Activated CD8-positive, alpha-beta T cell treated with anti-CD3 and anti-CD28 coated beads, Interleukin-2, amount 10 ng/mL, durations not matched to agents 7 days and 5 days (primary cell): ENCODE data around the gene EFNA2. TPM values are rescaled to one million over a fixed set of nuclear protein-coding genes. Genes with fewer than 3 reads are reported as not detected.
A peak's percentile ranks its signal among the peaks of the same experiment; 100 is the strongest.
"Not testable (repeated sequence)": the region's sequence is repeated elsewhere in the genome, so short reads cannot be mapped to it uniquely, and the experiment has no call there.

Experiments
- ATAC-seq: fragments of 150-1000 bp; cut with Tn5 transposase; one replicate; pipeline ENCODE4 v1.10.0; 2021; ENCODE audit warnings: moderate library complexity
- CTCF ChIA-PET: fragments of 350-600 bp; sonication (Branson Sonifier 250); formaldehyde crosslinking; loops from one replicate; lab custom pipeline; 2021; ENCODE audit warnings: antibody characterized with exemption; lab: Charles Lee
- POLR2A ChIA-PET: fragments of 350-600 bp; sonication (Branson Sonifier 250); formaldehyde crosslinking; loops from one replicate; lab custom pipeline; 2021; ENCODE audit warnings: antibody characterized with exemption; lab: Charles Lee
- DNase-seq: peaks from one replicate; pipeline ENCODE4 v3.0.0-alpha.2; 2020
- H3K27ac Mint-ChIP-seq: one replicate; pipeline ENCODE4 v1.8.0; 2021; ENCODE audit warnings: mild to moderate bottlenecking, mixed read lengths
- H3K27me3 Mint-ChIP-seq: one replicate; pipeline ENCODE4 v1.8.0; 2021; ENCODE audit warnings: low read depth, mixed read lengths
- H3K36me3 Mint-ChIP-seq: one replicate; pipeline ENCODE4 v1.8.0; 2021; ENCODE audit warnings: low read depth, mixed read lengths
- H3K4me1 Mint-ChIP-seq: one replicate; pipeline ENCODE4 v1.8.0; 2021; ENCODE audit warnings: low read depth, mixed read lengths
- H3K4me3 Mint-ChIP-seq: one replicate; pipeline ENCODE4 v1.8.0; 2021; ENCODE audit warnings: mild to moderate bottlenecking, mixed read lengths
- H3K9me3 Mint-ChIP-seq: one replicate; pipeline ENCODE4 v1.8.0; 2022; ENCODE audit warnings: mixed read lengths; ENCODE audit not compliant: insufficient read depth
- total RNA-seq, 2 experiments: library from RNA; stranded (reverse); gene quantifications; one replicate each; pipeline ENCODE4 v1.2.3, GENCODE V29; 2021

The EFNA2 gene
- total RNA-seq, 2 experiments from 2014 or later, result not detected

DNA sequence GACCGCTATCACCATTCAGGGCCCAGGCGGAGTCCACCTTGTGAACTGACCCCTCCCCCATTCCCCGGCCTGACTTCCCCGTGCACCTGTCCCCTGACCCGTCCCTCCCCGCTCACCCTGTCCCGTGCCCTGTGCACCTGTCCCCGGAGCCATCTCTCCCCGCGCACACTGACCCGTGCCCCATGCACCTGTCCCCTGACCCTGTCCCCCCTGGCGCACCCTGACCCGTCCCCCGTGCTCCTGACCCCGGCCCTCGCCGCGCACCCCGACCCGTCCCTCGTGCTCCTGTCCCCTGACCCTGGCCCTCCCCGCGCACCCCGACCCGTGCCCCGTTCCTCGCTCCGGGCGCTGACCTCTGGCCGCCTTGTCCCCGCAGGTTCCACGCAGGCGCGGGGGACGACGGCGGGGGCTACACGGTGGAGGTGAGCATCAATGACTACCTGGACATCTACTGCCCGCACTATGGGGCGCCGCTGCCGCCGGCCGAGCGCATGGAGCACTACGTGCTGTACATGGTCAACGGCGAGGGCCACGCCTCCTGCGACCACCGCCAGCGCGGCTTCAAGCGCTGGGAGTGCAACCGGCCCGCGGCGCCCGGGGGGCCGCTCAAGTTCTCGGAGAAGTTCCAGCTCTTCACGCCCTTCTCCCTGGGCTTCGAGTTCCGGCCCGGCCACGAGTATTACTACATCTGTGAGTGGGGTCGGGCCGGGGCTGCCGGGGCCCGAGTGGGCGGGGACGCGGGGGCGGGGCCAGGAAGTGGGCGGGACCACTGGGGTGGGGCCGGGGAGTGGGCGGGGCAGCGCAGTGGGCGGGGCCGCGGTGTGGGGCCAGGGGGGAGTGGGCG, 9.7 kb downstream of the EFNA2 start:
- POLR2A ChIA-PET, result interaction anchor here (0.6 kb wide), 1 partner anchor 22 kb away, joined by 3 read pairs; no protein-coding TSS in a partner anchor
- Mint-ChIP-seq H3K4me1 (no peaks in the 10 kb centered on the region), H3K27me3 (no peaks in the 10 kb centered on the region), H3K36me3 (no peaks in the 10 kb centered on the region), H3K27ac (no peak overlapping the region), H3K9me3 (no peaks in the 10 kb centered on the region), H3K4me3 (no peak overlapping the region)
- CTCF ChIA-PET, result no interaction called here
- ATAC-seq (peak; percentile 57), DNase-seq (peak; percentile 53)

DNA sequence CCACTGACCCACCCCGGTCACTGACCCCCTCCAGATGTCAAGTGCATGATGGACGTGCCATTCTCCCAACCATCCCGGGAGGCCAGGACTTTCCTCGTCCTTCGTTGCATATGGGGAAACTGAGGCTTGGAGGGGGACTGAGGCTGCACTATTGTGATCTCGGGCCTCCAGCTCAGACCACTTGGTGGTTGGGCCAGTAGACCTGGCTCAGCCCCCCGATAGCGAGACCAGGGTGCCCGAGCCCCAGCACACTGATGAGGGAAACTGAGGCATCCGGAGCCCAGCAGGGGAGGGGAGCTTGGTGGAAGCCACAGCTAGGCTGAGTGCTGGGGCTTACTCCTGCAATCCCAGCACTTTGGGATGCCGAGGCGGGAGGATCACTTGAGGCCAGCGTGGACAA, 10.4 kb downstream of the EFNA2 start:
- H3K36me3 Mint-ChIP-seq, result no peaks in the 10 kb centered on the region
- CTCF ChIA-PET, result no interaction called here
- POLR2A ChIA-PET, result interaction anchor here (0.6 kb wide), 1 partner anchor 22 kb away, joined by 3 read pairs; no protein-coding TSS in a partner anchor
- ATAC-seq (no peak), DNase-seq (no peak)
- H3K27ac Mint-ChIP-seq, result no peak overlapping the region
- H3K9me3 Mint-ChIP-seq, result no peaks in the 10 kb centered on the region
- no peaks in the 10 kb centered on the region for H3K4me1 Mint-ChIP-seq
- no peaks in the 10 kb centered on the region for H3K27me3 Mint-ChIP-seq
- H3K4me3 Mint-ChIP-seq, result no peak overlapping the region

DNA sequence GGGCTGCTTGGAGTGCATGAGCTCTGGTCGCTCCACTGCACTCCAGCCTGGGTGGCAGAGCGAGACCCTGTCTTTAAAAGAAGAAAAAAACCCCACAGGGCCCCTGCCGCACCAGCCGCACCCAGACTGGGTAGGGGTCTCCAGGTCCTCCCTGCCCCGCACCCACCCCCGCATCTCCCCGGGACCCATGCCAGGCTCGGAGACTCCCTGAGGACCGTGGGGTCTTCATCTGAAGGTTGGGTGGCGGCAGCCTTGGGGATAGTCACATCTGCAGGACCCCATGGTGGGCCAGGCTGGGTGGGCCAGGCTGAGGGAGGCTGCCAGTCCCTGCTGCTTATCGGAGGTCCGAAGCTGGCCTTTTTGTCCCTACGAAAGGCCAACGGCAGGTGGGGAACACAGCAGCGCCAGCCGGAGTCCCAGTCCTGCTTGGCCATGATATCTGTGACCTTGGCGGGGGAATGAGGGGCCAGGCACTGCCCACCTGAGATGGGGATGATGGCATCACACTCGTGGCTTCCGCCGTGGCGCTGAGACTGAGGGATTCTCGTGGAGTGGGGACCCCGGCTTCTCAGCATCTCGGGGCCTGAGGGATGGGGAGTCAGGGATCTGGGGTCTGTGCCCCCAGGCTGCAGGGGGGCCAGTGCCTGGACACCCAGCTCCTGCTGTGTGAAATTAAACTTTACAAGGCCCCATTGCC, 11.1 kb downstream of the EFNA2 start:
- POLR2A ChIA-PET, result no interaction called here
- ATAC-seq (no peak), DNase-seq (no peak)
- Mint-ChIP-seq H3K36me3 (no peaks in the 10 kb centered on the region), H3K9me3 (no peaks in the 10 kb centered on the region), H3K27ac (no peak overlapping the region), H3K27me3 (no peaks in the 10 kb centered on the region), H3K4me3 (no peak overlapping the region), H3K4me1 (no peaks in the 10 kb centered on the region)
- CTCF ChIA-PET, result no interaction called here

DNA sequence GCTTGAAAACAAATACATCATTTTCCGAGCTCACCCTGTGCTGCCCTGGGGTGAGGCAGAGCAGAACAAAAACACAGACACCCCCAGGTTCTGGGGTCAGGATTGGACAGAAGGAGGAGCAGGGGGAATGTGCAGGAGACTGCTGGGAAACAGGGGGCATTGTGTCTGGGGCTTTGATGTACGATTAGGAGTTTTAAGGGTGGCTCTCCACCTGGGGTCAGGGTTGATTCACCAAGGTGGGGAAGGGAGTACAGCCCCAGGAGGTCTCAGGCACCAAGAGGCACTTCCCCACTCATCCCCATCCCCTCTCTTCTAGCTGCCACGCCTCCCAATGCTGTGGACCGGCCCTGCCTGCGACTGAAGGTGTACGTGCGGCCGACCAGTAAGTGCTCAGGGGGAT, 12.6 kb downstream of the EFNA2 start:
- Mint-ChIP-seq H3K36me3 (no peaks in the 10 kb centered on the region), H3K4me3 (no peak overlapping the region), H3K9me3 (no peaks in the 10 kb centered on the region), H3K27ac (no peak overlapping the region), H3K27me3 (no peaks in the 10 kb centered on the region), H3K4me1 (no peaks in the 10 kb centered on the region)
- ChIA-PET POLR2A (interaction anchor here (0.6 kb wide), 1 partner anchor 28 kb away, joined by 3 read pairs; no protein-coding TSS in a partner anchor), CTCF (interaction anchor here (0.8 kb wide), 1 partner anchor 18 kb away, joined by 3 read pairs; no protein-coding TSS in a partner anchor)
- ATAC-seq, result no peak
- DNase-seq, result no peak

DNA sequence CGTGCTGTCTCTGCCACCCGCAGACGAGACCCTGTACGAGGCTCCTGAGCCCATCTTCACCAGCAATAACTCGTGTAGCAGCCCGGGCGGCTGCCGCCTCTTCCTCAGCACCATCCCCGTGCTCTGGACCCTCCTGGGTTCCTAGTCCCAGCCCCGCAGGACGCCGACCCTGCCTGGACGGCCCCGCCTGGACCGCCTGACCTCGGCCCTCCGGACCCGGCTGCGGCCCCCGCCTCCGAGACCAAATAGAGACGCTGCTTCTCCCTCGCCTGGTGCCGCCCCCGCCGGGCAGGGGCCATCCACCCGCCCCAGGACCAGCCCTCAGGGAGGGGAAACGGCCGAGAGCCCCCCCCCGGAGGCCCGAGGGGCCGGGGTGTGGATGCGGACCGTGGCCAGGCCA, 14.1 kb downstream of the EFNA2 start:
- Mint-ChIP-seq H3K27ac (no peak overlapping the region), H3K27me3 (no peaks in the 10 kb centered on the region)
- no peak for ATAC-seq

DNA sequence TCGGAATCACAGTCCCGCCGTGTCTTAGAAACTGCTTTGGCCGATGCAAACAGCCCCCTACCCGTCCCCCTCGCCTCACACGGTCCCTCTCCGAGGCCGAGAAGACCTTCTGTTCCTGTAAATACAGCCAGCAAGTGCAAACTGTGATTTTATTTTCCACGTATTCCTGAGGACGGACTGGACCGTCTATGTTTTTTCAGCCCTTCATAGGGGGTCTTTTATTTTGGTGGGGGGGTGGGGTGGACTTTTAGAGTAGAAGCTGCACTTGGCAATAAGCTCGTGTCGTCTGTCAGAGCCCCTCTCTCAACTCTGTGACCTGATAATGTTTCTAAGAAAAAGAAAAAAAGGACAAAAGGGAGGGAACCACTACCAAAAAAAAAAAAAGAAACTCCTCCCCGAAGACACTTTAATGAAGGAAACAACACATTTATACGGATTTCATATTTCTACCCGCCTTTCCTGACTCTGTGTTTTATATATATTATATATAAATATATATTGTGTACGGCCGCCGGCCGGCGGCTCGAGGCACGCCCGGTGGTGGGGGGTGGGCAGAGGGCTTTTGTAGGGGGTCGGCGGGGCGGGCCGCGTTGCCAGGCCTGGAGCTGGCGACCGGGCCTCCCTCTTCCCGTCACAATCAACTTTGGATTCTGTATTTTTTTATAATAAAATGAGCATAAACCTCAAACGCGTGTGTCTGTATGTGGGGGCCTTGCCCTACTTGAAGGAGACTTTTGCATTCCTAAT, 15.2 kb downstream of the EFNA2 start:
- H3K9me3 Mint-ChIP-seq, result no peaks in the 10 kb centered on the region
- no peak overlapping the region for H3K4me3 Mint-ChIP-seq
- no peaks in the 10 kb centered on the region for H3K27me3 Mint-ChIP-seq
- no peak overlapping the region for H3K27ac Mint-ChIP-seq
- H3K36me3 Mint-ChIP-seq, result no peaks in the 10 kb centered on the region
- H3K4me1 Mint-ChIP-seq, result no peaks in the 10 kb centered on the region
- POLR2A ChIA-PET, result no interaction called here
- ATAC-seq (no peak), DNase-seq (no peak)
- CTCF ChIA-PET, result no interaction called here

More for the DNA sequence above, 14.1 kb downstream of the EFNA2 start:
- no peak for DNase-seq
- Mint-ChIP-seq H3K36me3 (no peaks in the 10 kb centered on the region), H3K9me3 (no peaks in the 10 kb centered on the region), H3K4me3 (no peak overlapping the region), H3K4me1 (no peaks in the 10 kb centered on the region)
- ChIA-PET CTCF (no interaction called here), POLR2A (no interaction called here)

DNA sequence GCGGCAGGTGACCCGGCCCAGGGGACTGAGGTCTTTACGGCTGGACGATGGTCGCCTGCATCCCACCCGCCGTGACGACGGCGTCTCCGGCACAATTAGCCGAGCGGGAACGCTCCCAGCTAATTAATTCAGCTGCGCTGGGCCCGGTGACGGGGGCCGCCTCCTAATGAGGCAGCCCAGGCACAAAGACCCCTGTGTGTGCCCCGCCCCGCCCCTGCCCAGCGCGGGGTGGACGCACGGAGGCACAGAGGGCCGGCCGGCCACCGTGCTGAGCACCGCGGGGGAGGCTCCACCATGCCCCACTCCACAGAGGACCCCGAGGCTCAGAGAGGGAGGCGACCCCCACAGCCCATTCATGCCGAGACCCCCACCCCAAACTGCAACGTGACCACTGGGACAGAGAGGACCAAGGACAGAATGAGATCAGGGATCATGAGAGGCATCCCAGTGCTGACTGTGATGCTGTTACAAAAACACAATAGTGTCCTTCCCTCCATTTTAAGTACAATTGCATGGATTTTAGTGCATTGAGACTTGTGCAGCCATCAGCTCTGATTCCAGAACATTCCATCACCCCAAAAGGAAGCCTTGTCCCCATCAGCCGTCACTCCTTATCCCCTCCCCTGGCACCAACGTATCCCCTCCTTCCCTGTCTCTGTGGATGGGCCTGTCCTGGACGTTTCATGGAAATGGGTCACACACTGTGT, 17.0 kb downstream of the EFNA2 start:
- Mint-ChIP-seq H3K4me3 (no peak overlapping the region), H3K4me1 (no peaks in the 10 kb centered on the region), H3K36me3 (no peaks in the 10 kb centered on the region), H3K27ac (no peak overlapping the region), H3K27me3 (no peaks in the 10 kb centered on the region), H3K9me3 (no peaks in the 10 kb centered on the region)
- CTCF ChIA-PET, result no interaction called here
- POLR2A ChIA-PET, result interaction anchor here (1.0 to 1.1 kb wide), 2 partner anchors 20 to 129 kb away, joined by 3 to 4 read pairs; partner anchors contain the start of gene SBNO2
- no peak for DNase-seq
- no peak for ATAC-seq

DNA sequence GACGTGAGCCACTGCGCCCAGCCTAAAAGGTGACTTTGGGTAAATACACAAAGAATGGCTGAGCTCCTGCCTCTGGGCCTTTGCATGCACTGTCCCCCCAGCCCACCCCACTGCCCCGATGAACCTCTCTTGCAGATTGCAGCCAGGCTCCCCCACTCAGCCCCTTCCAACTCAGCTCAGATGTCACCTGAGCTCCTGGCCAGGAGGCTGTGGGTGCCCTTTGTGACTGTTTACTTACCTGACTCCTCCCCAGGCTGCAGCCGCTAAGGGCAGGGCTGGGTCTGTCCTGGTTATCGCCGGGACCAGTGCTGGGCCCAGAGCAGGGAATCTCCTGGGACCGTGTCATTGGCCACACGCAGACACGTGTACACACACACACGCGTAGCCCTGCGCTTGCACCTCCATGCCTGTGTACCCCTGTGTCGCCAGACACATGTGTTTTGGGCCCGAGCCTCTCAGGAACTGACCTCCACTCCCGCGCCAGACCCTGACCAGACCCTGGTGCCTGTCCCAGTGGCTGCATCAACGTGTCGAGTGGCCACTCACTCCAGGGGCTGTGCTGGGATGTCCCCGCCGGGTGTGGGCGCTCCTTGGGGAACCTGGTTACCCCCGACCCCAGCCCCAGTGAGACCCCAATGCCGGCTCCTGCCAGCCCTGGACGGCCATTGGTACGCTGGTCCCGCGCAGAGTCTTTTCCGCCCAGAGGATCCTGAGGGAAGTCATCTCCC, 18.7 kb downstream of the EFNA2 start:
- Mint-ChIP-seq H3K9me3 (no peaks in the 10 kb centered on the region), H3K36me3 (no peaks in the 10 kb centered on the region), H3K4me3 (no peak overlapping the region), H3K27ac (no peak overlapping the region), H3K4me1 (no peaks in the 10 kb centered on the region), H3K27me3 (no peaks in the 10 kb centered on the region)
- ChIA-PET CTCF (no interaction called here), POLR2A (no interaction called here)
- no peak for DNase-seq
- no peak for ATAC-seq

DNA sequence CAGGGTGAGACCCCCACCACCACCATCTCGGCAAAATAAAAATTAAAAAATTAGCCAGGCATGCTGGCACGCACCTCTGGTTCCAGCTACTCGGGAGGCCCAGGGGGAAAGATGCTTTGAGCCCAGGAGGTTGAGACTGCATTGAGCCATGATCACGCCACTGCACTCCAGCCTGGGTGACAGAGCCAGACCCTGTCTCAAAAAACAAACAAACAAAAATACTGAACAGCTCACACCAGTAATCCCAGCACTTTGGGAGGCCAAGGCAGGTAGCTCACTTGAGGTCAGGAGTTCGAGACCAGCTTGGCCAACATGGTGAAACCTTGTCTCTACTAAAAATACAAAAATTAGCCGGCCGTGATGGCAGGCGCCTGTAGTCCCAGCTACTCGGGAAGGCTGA, 19.7 kb downstream of the EFNA2 start:
- POLR2A ChIA-PET, H3K36me3 Mint-ChIP-seq, H3K27me3 Mint-ChIP-seq, H3K9me3 Mint-ChIP-seq, H3K4me3 Mint-ChIP-seq, ATAC-seq, CTCF ChIA-PET, H3K27ac Mint-ChIP-seq, H3K4me1 Mint-ChIP-seq, DNase-seq: not testable (repeated sequence)

DNA sequence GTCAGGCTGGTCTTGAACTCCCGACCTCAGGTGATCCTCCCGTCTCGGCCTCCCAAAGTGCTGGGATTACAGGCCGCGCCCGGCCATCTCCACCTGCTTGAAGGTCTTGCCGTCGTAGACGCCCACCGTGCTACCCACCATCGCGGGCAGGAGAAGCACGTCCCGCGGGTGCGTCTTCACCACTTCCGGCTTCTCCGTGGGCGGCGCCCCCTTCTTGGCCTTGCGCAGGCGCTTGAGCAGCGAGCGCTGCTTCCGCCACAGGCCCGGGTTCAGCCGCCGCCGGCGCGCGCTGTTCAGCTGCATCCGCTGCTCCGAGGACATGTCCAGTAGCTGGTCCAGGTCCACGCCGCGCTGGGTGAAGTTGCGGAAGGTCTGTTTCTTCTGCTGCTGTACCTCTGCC, 21.6 kb downstream of the EFNA2 start:
- no peaks in the 10 kb centered on the region for H3K36me3 Mint-ChIP-seq
- ATAC-seq (no peak), DNase-seq (no peak)
- no peak overlapping the region for H3K27ac Mint-ChIP-seq
- POLR2A ChIA-PET, result no interaction called here
- no peaks in the 10 kb centered on the region for H3K4me1 Mint-ChIP-seq
- H3K9me3 Mint-ChIP-seq, result no peaks in the 10 kb centered on the region
- no peaks in the 10 kb centered on the region for H3K27me3 Mint-ChIP-seq
- CTCF ChIA-PET, result no interaction called here
- no peak overlapping the region for H3K4me3 Mint-ChIP-seq

DNA sequence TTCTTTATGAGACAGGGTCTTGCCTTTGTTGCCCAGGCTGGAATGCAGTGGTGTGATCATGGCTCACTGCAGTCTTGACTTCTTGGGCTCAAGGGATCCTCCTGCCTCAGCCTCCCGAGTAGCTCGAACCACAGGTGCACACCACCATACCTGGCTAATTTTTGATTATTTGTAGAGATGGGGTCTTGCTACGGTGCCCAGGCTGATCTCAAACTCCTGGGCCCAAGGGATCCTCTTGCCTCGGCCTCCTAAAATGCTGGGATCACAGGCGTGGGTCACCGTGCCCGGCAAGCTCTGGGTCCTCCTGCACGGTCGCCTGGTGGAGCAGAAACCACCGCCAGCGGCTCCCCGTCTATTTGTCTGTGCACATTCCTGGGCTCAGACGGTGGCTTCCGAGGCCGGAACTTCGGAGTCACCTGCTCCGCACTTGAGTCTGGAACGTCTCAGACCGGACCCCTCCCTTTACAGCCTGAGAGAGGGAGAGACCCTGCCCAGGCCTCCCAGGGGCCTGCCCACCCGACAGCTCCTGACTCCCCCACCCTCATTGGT, 22.2 kb downstream of the EFNA2 start:
- CTCF ChIA-PET, result no interaction called here
- H3K27ac Mint-ChIP-seq, result no peak overlapping the region
- H3K36me3 Mint-ChIP-seq, result no peaks in the 10 kb centered on the region
- no peak overlapping the region for H3K4me3 Mint-ChIP-seq
- ATAC-seq, result no peak
- H3K4me1 Mint-ChIP-seq, result no peaks in the 10 kb centered on the region
- H3K27me3 Mint-ChIP-seq, result no peaks in the 10 kb centered on the region
- H3K9me3 Mint-ChIP-seq, result no peaks in the 10 kb centered on the region
- POLR2A ChIA-PET, result no interaction called here
- DNase-seq, result no peak
